ENCODE data around the gene USH1C. TPM values are rescaled to one million over a fixed set of nuclear protein-coding genes. Genes with fewer than 3 reads are reported as not detected.

USH1C gene
- polyA plus RNA-seq, 1 donor = 0.85 TPM

DNA sequence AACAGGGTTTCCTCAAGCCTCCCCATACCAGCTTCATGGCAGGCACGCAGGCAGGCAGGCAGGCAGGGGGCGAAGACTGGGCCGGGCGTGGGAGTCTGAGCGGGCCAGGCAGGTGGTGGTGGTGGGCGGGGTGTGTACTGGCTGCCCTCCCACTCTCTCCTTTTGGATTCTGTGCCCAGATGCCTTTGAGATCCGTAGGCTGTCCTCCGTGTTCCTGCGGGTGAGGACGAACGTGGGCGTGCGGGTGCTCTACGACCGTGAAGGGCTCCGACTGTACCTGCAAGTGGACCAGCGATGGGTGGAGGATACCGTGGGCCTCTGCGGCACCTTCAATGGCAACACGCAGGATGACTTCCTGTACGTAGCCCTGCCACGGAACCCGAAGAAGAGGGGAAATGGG lies 25.8 kb upstream of the USH1C start:
- no peak for DNase-seq (ENCODE audit: low read depth)

DNA sequence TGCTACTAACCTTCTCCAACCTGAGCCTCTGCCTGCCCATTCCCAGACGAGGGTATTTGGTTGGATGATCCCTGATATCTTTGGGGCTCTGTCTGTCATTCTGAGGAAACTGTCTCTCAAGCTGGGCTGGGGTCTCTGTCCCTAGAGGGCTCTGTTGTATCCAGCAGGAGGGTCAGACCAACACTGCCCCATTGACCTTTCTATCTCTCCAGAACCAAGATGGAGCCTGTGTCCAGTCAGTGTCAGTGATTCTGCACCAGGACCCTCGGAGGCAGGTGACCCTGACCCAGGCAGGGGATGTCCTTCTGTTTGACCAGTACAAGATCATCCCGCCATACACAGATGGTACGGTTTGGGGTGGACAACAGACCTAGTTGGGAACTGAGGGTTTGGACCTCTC lies 24.7 kb upstream of the USH1C start:
- DNase-seq (ENCODE audit: low read depth) = no peak

GRCh38 chr11:17564687-17565042 lies 20.4 kb upstream of the USH1C start:
- DNase-seq (ENCODE audit: low read depth) = no peak

DNA sequence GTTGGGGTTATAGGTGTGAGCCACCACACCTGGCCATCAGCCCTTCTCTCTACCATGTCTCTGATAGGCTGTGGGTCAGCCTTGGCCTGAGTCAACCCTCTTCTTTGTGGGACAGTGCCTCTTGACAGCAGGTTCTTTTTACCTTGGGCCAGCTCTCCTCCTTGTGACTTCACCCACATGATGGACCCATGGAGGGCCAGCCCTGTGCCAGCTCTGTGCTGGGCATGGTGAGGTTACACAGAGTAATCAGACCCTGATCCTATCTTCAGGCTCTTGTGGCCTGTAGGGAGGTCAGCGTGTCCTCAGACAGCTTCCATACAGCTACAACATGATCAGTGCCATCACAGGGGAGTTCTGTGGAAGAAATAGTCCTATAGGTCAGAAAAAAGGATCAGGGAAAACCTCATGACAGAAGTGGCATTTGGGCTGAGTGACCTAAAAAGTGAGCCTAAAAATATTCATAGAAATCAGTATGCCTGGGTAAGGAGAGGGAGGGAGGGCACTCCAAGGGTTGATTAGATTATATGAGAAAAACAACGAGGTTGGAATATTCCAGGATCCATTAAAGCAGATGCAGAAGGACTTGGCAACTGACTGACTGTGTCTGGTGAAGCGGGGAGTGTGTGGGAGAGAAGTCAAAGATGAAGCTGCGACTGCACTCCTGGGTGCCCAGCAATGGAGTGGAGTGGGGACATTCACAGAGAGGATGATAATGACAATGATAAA lies 19.9 kb upstream of the USH1C start:
- DNase-seq (ENCODE audit: low read depth) = no peak

DNA sequence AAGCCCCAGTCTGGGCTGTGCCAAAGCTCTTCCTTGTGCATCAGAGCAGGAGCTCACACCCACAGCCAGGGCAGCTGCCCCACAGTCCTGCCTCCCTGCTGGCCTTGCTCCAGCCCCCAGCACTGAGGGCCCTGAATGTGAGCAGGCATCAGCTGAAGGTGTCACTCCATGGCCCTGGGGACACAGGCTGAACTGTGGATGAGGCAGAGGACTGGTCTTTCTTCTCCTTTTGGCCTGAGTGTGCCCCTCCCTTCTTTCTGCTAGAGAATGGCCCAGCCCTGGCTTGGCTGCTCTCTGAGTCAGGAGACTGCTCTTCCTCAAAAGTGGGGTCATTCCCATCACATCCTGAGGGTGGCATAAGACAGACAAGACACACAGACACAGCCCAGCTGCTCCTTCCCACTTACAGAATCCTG lies 19.0 kb upstream of the USH1C start:
- DNase-seq (ENCODE audit: low read depth) = no peak

- no peak for DNase-seq (ENCODE audit: low read depth)
Observed at GRCh38 chr11:17561526-17561925, 17.3 kb upstream of the USH1C start.

DNA sequence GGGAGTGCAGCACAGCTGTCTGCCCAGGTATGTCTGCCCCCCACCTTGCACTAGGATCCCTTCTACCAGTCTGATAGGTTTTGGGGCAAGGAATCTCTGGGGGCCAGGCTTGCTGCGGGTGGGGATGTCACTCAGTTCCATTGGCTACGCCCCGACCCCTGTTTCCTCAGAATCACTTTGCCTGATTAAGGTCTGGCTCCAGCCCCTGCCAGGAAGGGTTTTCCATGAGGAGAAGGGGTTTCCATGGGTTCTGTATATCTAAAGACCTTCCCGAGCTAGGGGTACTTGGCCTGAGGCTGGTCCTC lies 16.8 kb upstream of the USH1C start:
- no peak for DNase-seq (ENCODE audit: low read depth)

DNA sequence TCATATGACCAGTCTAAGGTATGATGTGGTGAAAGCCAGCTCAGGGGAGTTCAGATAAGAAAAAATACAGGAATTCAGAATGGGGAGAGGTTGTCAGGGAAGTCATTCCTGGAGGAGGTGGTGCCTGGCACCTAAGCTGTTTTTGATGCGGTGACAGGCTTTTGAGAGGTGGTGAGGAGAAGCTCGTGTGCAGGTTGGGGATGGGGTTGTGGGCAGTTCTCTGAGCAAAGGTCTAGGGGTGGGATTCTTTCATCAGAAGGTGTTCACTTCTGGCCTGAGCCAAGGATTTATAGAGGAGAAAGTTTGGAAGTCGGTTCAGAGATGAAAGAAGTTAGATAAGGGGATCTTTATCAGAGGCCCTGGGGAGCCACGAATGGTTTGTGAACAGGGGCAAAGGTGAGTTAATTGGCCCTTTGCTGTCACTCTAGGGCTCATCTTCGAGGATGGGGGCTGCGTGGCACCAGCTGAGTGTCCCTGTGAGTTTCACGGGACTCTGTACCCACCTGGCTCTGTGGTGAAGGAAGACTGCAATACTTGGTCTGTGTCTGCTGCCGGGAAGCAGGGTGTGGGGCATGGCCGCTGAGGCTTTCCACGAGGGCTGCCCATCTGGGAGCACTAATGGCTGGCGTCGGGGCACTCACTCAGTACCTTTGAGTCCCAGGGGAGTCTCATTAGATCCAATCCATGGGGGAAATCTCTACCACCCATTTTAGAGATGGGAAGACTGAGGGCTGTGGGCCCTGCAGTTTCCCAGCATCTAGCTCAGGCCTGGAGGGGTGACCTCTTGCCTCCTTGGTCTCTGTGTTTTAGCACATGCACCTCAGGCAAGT lies 16.3 kb upstream of the USH1C start:
- no peak for DNase-seq (ENCODE audit: low read depth)

GRCh38 chr11:17559341-17560087 lies 15.3 kb upstream of the USH1C start:
- no peak for DNase-seq (ENCODE audit: low read depth)

- no peak for DNase-seq (ENCODE audit: low read depth)
Observed at GRCh38 chr11:17558916-17559315, 14.7 kb upstream of the USH1C start.

GRCh38 chr11:17558025-17558780 lies 14.0 kb upstream of the USH1C start:
- no peak for DNase-seq (ENCODE audit: low read depth)

GRCh38 chr11:17556999-17557398 lies 12.8 kb upstream of the USH1C start:
- no peak for DNase-seq (ENCODE audit: low read depth)

DNA sequence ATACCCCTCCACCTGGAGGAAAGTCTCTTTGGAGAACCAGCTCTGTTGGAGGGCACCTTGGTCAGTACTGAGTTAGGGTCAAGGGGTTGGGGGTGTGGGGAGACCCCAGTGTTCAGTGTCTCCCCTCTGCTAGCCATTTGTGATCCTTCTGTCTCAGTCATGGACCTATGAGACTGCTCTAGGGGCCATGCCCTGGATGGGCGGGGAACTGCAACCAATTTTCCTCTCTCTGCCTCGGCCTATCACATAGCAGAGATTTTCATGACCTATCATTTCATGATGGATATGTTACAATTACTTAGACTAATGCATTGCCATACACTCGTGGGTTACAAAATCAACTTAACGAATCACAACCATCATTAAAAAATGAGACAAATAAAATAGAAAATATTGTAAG lies 10.3 kb upstream of the USH1C start:
- DNase-seq (ENCODE audit: low read depth) = no peak

- DNase-seq (ENCODE audit: low read depth) = no peak
Observed at GRCh38 chr11:17553249-17553546, 9.0 kb upstream of the USH1C start.

- DNase-seq (ENCODE audit: low read depth) = no peak
Observed at GRCh38 chr11:17552392-17553248, 8.4 kb upstream of the USH1C start.

GRCh38 chr11:17552041-17552355 lies 7.8 kb upstream of the USH1C start:
- DNase-seq (ENCODE audit: low read depth) = no peak

DNA sequence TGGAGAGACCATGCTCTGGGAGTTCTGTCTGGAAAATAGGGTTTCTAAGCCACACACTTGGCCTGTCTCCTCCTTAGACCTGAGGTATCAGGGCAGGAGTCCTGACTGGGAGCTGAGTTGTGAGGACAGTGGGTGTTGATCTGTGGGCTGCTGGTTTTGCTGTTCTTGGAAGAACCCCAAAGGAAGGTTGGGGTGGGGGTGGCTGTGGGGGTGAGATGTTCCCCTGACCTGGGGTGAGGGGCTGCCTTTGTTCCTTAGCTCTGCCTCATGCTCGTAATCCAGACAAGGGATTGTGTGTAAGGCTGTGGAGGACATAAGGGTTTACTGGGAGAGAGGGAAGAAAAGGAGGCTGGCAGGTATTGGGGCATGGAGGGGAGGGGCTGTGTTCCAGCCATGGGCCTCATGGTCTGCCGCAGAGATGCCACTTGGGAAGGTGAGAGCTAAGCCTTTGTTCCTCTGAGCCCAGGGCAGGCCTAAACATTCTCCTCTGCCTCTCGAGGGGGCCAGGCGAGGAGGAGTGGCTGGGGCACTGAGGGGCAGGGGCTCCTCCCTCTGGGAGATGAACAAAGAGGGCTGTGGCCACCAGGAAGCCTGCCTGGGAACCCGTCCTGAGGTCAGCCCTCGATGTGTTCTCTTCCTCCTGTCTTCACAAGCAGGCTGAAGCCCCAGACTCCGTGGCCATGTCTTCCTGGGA lies 7.3 kb upstream of the USH1C start:
- DNase-seq (ENCODE audit: low read depth) = no peak

- DNase-seq (ENCODE audit: low read depth) = no peak
Observed at GRCh38 chr11:17550450-17551346, 6.5 kb upstream of the USH1C start.

GRCh38 chr11:17548444-17548843 lies 4.2 kb upstream of the USH1C start:
- no peak for DNase-seq (ENCODE audit: low read depth)

- no peak for DNase-seq (ENCODE audit: low read depth)
Observed at GRCh38 chr11:17547932-17548331, 3.7 kb upstream of the USH1C start.

Data from forelimb muscle (tissue), 1 donor.